OCI-LY7 (cell line): ENCODE data around the gene EYS.

Experiments used
- EZH2phosphoT487 ChIP-seq: fragments of 200-600 bp; sonication (generic); IDR thresholded peaks from 2 replicates; pipeline ENCODE4 v1.6.1; 2018; ENCODE audit warnings: low read depth, borderline replicate concordance, mild to moderate bottlenecking, mixed run types, antibody characterized with exemption, low read length, moderate library complexity, mixed read lengths
- TF ChIP-seq, protein P1 (sequence below): fragments of 200-600 bp; sonication (generic); conservative IDR thresholded peaks from 2 replicates; pipeline ENCODE4 v1.5.1; 2014; ENCODE audit warnings: mild to moderate bottlenecking, antibody characterized with exemption, low read length, moderate library complexity, mixed read lengths

DNA sequence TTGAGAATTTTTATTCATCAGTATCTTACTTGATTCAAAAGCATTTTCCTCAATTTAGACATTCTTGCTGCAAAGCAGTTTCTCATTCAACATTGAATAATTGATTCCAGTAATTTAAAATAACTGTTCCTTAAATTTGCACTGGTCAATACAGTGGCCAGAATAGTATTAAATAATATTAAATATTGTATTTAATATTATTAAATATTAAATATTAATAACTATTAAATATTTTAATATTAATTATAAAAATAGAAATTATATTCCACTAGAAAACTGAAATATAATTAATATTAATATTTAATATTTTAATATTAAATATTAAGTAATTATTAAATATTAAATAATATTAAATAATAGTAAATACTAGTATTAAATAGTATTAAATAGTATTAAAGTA is 758.8 kb downstream of the EYS start:
- TF ChIP-seq, protein P1, sequence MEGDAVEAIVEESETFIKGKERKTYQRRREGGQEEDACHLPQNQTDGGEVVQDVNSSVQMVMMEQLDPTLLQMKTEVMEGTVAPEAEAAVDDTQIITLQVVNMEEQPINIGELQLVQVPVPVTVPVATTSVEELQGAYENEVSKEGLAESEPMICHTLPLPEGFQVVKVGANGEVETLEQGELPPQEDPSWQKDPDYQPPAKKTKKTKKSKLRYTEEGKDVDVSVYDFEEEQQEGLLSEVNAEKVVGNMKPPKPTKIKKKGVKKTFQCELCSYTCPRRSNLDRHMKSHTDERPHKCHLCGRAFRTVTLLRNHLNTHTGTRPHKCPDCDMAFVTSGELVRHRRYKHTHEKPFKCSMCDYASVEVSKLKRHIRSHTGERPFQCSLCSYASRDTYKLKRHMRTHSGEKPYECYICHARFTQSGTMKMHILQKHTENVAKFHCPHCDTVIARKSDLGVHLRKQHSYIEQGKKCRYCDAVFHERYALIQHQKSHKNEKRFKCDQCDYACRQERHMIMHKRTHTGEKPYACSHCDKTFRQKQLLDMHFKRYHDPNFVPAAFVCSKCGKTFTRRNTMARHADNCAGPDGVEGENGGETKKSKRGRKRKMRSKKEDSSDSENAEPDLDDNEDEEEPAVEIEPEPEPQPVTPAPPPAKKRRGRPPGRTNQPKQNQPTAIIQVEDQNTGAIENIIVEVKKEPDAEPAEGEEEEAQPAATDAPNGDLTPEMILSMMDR: no peak
- TF ChIP-seq EZH2phosphoT487: no peak
